GM18511 (cell line): ENCODE results near the gene SDK2.
"Not testable (repeated sequence)": the region's sequence is repeated elsewhere in the genome, so short reads cannot be mapped to it uniquely, and the experiment has no call there.

Experiments used
- ATAC-seq: cut with Tn5 transposase; IDR thresholded peaks from one replicate; pipeline ENCODE4 v1.9.1; 2021; ENCODE audit warnings: mild to moderate bottlenecking, moderate library complexity; ENCODE audit not compliant: unreplicated experiment

The SDK2 gene

GRCh38 chr17:73313526-73314127 lies 330.6 kb downstream of the SDK2 start:
- ATAC-seq, result no peak

GRCh38 chr17:73312887-73313286 lies 331.4 kb downstream of the SDK2 start:
- not testable (repeated sequence) for ATAC-seq

- peak; percentile 88 for ATAC-seq
These were observed 332.2 kb downstream of the SDK2 start, which contains the start of gene CDC42EP4 for GRCh38 chr17:73311781-73312641. Gene CDC42EP4 (minus strand): TSS chr17:73312001. CDS start chr17:73286500, 25,501 bp downstream.

- peak; percentile 17 for ATAC-seq
These were observed 332.8 kb downstream of the SDK2 start for GRCh38 chr17:73311428-73311780.

- ATAC-seq, result no peak
These were observed 334.3 kb downstream of the SDK2 start for GRCh38 chr17:73309727-73310596.

GRCh38 chr17:73308959-73309358 lies 335.3 kb downstream of the SDK2 start:
- not testable (repeated sequence) for ATAC-seq

GRCh38 chr17:73308017-73308823 lies 336.0 kb downstream of the SDK2 start:
- no peak for ATAC-seq

GRCh38 chr17:73307130-73307529 lies 337.1 kb downstream of the SDK2 start:
- ATAC-seq, result no peak

GRCh38 chr17:73305845-73306836 lies 338.1 kb downstream of the SDK2 start:
- ATAC-seq, result no peak

- no peak for ATAC-seq
These were observed 339.1 kb downstream of the SDK2 start for GRCh38 chr17:73304971-73305812.

GRCh38 chr17:73304438-73304837 lies 339.8 kb downstream of the SDK2 start:
- ATAC-seq, result no peak

GRCh38 chr17:73302189-73302588 lies 342.1 kb downstream of the SDK2 start:
- ATAC-seq, result no peak

GRCh38 chr17:73301369-73301768 lies 342.9 kb downstream of the SDK2 start:
- ATAC-seq, result no peak

- ATAC-seq, result no peak
These were observed 343.9 kb downstream of the SDK2 start for GRCh38 chr17:73300392-73300791.

- peak; percentile 66 for ATAC-seq
These were observed 346.0 kb downstream of the SDK2 start for GRCh38 chr17:73297934-73298861.

GRCh38 chr17:73293480-73293911 lies 350.7 kb downstream of the SDK2 start:
- ATAC-seq, result no peak

- no peak for ATAC-seq
These were observed 351.2 kb downstream of the SDK2 start for GRCh38 chr17:73293031-73293430.
